ENCODE data around the gene ZDHHC8. TPM values are rescaled to one million over a fixed set of nuclear protein-coding genes. Genes with fewer than 3 reads are reported as not detected.

Gene ZDHHC8
- polyA plus RNA-seq, 2 of the 4 experiments (the other 2 are of a cell fraction), result 5.3 to 28.1 TPM

GRCh38 chr22:20178915-20179227 is 47.3 kb downstream of the ZDHHC8 start:
- H3K27ac ChIP-seq, result no peak overlapping the region
- H3K4me2 ChIP-seq, result no peak overlapping the region
- DNase-seq (ENCODE audit: low read depth in 1 of 2, low spot score in 1 of 2) (no peak), ATAC-seq (no peak), FAIRE-seq (no peak)
- no peak for TF ChIP-seq HMGXB4 (CRISPR knock-in tag; IDR thresholded peaks at IDR 0.05; ENCODE audit: borderline replicate concordance)
- TF ChIP-seq ZC3H11A (IDR thresholded peaks at IDR 0.05), result no peak
- no peak for TF ChIP-seq MAFK (IDR thresholded peaks at IDR 0.05; ENCODE audit: partially characterized antibody)
- no peak for TF ChIP-seq RAD21 (conservative IDR thresholded peaks at IDR 0.05 in 1 of 2, IDR thresholded peaks at IDR 0.05 in 1 of 2)
- TF ChIP-seq CEBPB (IDR thresholded peaks at IDR 0.05), result no peak
- TF ChIP-seq ZSCAN20 (CRISPR knock-in tag; IDR thresholded peaks at IDR 0.05), result no peak
- no peak for TF ChIP-seq MAZ (IDR thresholded peaks at IDR 0.05; ENCODE audit: borderline replicate concordance, low read depth, low read length)
- TF ChIP-seq PBX3 (IDR thresholded peaks at IDR 0.05), result no peak
- no peak for TF ChIP-seq RCOR1 (IDR thresholded peaks at IDR 0.05; ENCODE audit: low read depth, low read length)
- TF ChIP-seq USF2 (IDR thresholded peaks at IDR 0.05), result no peak
- no peak for TF ChIP-seq EHMT2 (IDR thresholded peaks at IDR 0.05; ENCODE audit: low read depth)
- TF ChIP-seq BHLHE40 (IDR thresholded peaks at IDR 0.05; ENCODE audit: low read depth, low read length), result no peak
- TF ChIP-seq HDAC2 (IDR thresholded peaks at IDR 0.05), result no peak
- no peak for TF ChIP-seq RFX5 (IDR thresholded peaks at IDR 0.05)
- no peak for TF ChIP-seq KDM5A (IDR thresholded peaks at IDR 0.05)
- H3K9me3 ChIP-seq, result no peaks in the 10 kb centered on the region
- no peaks in the 10 kb centered on the region for H3K4me1 ChIP-seq
- ChIA-PET CTCF (interaction anchor here (1.0 kb wide), 1 partner anchor 22 kb away, joined by 5 read pairs; no protein-coding TSS in a partner anchor), POLR2A (no interaction called here)
- H3K4me3 ChIP-seq, result no peak overlapping the region
- WGBS (ENCODE audit: missing lambda C conversion rate), result 79% methylated on average over 4 of the region's 10 CpGs

GRCh38 chr22:20179455-20180244 is 48.0 kb downstream of the ZDHHC8 start:
- Histone ChIP-seq H3K4me1 (no peaks in the 10 kb centered on the region), H3K9me3 (no peaks in the 10 kb centered on the region), H3K4me3 (no peak overlapping the region), H3K27ac (no peak overlapping the region), H3K4me2 (no peak overlapping the region)
- TF ChIP-seq KDM1A (IDR thresholded peaks at IDR 0.05; ENCODE audit: low read depth), result no peak
- no peak for TF ChIP-seq CHD4 (IDR thresholded peaks at IDR 0.05; ENCODE audit: borderline replicate concordance)
- DNase-seq (ENCODE audit: low read depth in 1 of 2, low spot score in 1 of 2) (no peak), ATAC-seq (no peak), FAIRE-seq (no peak)
- ChIA-PET CTCF (no interaction called here), POLR2A (no interaction called here)
- WGBS (ENCODE audit: missing lambda C conversion rate), result 70% methylated on average over 12 of the region's 27 CpGs

GRCh38 chr22:20180245-20180630 is 48.6 kb downstream of the ZDHHC8 start:
- ChIA-PET POLR2A (no interaction called here), CTCF (no interaction called here)
- DNase-seq (ENCODE audit: low read depth in 1 of 2, low spot score in 1 of 2) (no peak), FAIRE-seq (no peak), ATAC-seq (peak; percentile 46 to 75; a peak in 3 of 6 replicates)
- H3K4me3 ChIP-seq, result no peak overlapping the region
- no peaks in the 10 kb centered on the region for H3K4me1 ChIP-seq
- no peak overlapping the region for H3K27ac ChIP-seq
- no CpG with 5 or more reads among the region's 13 CpGs for WGBS (ENCODE audit: missing lambda C conversion rate)
- H3K9me3 ChIP-seq, result no peaks in the 10 kb centered on the region
- no peak for TF ChIP-seq BHLHE40 (IDR thresholded peaks at IDR 0.05; ENCODE audit: low read depth, low read length)
- TF ChIP-seq CEBPB (IDR thresholded peaks at IDR 0.05), result no peak
- TF ChIP-seq KDM1A (IDR thresholded peaks at IDR 0.05; ENCODE audit: low read depth), result no peak
- TF ChIP-seq SREBF2 (IDR thresholded peaks at IDR 0.05), result no peak
- TF ChIP-seq CBX8 (IDR thresholded peaks at IDR 0.05), result no peak
- TF ChIP-seq RARB (CRISPR knock-in tag; IDR thresholded peaks at IDR 0.05), result no peak
- no peak for TF ChIP-seq NPAS2 (CRISPR knock-in tag; IDR thresholded peaks at IDR 0.05; ENCODE audit: borderline replicate concordance)
- no peak overlapping the region for H3K4me2 ChIP-seq

Data from A549 (cell line).